ENCODE data around the gene IMPDH2.
A peak's percentile ranks its signal among the peaks of the same experiment; 100 is the strongest.

The IMPDH2 gene

DNA sequence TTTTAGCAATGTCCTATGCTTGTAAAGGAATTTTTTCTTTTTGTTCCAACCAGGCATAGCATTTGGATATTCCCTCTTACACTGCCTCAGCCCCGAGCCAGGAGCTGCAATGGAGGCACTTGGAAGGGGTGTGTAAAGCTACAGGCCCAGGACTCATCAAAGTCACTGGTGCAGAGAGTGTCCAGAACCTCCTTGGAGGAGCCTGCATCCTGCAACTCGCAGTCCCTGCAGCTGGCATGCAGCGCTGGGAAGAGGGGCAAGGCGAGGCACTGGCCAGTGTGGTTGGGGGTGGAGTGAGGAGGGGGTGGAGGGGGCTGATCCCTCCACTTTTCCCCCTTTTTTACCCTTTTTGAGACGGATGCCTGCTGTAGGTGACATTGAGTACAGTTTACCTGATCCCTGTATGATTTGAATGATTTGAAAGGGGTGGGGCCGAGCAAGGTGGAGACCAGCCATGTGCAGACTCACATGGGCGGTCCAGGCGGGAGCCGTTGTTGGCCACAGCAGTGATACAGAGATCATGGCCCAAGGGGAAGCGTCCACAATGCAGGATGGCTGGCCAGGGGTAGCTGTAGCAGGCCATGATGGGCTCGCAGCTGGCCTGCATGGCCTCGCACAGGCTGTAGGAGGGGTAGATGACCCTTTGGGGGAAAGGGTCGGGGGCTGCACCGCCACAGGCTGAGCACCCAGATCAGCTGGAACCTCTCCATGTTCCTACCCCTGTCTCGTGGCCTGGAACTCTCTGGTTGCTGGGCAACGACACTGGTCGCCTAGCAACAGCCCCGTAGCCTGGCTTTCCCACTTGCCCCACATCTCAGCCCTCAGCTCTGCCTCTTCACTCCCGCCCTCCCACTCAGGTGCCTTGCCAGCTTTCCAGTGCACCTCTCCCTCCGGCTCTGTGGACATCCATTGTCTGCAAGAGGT, 31.2 kb downstream of the IMPDH2 start:
- DNase-seq (ENCODE audit: low read depth): no peak
- no peak overlapping the region for H3K4me3 ChIP-seq (ENCODE audit: low read depth, low read length)
- TF ChIP-seq, protein P1, sequence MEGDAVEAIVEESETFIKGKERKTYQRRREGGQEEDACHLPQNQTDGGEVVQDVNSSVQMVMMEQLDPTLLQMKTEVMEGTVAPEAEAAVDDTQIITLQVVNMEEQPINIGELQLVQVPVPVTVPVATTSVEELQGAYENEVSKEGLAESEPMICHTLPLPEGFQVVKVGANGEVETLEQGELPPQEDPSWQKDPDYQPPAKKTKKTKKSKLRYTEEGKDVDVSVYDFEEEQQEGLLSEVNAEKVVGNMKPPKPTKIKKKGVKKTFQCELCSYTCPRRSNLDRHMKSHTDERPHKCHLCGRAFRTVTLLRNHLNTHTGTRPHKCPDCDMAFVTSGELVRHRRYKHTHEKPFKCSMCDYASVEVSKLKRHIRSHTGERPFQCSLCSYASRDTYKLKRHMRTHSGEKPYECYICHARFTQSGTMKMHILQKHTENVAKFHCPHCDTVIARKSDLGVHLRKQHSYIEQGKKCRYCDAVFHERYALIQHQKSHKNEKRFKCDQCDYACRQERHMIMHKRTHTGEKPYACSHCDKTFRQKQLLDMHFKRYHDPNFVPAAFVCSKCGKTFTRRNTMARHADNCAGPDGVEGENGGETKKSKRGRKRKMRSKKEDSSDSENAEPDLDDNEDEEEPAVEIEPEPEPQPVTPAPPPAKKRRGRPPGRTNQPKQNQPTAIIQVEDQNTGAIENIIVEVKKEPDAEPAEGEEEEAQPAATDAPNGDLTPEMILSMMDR (IDR thresholded peaks at IDR 0.05; ENCODE audit: control insufficient read depth, extremely low read depth, insufficient read depth): no peak

DNA sequence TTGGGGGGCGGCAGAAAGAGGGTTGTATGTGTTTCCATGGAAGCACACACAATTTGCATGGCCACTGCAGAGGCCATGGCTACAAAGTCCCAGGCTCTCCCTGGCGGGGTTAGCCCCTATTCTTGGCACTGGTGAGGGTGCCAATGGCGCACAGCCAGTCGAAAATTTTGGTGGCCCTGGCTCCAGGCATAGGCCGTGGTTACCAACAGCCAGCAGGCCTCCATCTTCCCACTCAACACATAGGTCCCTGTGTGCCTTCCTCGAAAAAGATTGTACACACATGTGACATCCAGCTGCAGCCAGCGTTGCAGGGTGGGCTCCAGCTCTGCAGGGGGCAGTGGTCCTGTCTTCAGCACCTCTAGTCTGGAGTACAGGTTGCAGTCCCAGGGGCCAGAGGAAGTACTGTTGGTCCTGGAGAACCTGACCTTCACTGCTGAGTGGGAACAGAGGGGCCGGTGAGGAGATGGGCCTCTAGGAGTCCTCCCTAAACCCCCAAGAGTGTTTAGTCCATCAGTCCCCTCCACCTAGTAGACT, 32.0 kb downstream of the IMPDH2 start:
- H3K4me3 ChIP-seq (ENCODE audit: low read depth, low read length): no peak overlapping the region
- TF ChIP-seq, protein P1 (IDR thresholded peaks at IDR 0.05; ENCODE audit: control insufficient read depth, extremely low read depth, insufficient read depth): no peak
- no peak for DNase-seq (ENCODE audit: low read depth)

DNA sequence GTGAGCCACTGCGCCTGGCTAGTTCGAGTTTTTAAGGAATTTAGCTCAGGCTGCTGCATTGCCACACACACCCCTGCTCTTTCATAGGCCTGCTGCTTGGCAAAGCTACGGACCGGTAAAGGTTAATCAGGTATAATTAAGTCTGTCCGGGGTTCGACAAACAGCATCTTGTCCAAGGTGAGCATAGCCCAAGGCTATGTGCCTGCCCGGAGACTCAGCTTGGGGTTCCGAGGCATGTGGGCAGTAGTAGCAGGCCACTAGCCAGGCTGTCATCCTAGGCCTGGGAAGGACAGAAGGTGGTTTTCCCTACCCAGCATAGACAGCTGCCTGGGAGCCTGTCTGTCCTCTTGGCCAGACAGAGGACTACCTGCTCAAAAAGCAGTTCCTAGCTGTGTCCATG, 32.6 kb downstream of the IMPDH2 start:
- H3K4me3 ChIP-seq (ENCODE audit: low read depth, low read length): no peak overlapping the region
- TF ChIP-seq, protein P1 (IDR thresholded peaks at IDR 0.05; ENCODE audit: control insufficient read depth, extremely low read depth, insufficient read depth): no peak
- no peak for DNase-seq (ENCODE audit: low read depth)

DNA sequence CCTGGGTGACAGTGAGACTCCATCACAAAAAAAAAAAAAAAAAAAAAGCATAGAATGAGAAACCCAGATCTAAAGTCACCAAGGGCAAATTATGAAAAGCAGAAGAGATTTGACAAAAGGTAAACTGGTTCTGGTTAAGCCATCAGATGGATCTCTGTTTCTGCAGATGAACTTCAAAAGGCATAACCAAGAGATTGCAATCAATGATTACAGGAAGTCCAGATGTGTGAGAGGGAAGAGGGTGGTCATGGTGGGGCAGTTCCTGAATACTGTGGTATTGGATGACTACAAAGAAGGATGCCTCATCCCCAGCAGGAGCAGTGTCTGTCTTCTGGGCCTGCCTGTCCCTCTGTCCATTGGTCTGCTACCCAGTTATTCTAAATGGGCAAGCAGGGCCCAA, 35.4 kb downstream of the IMPDH2 start:
- no peak for DNase-seq (ENCODE audit: low read depth)
- TF ChIP-seq, protein P1 (IDR thresholded peaks at IDR 0.05; ENCODE audit: control insufficient read depth, extremely low read depth, insufficient read depth): no peak
- no peak overlapping the region for H3K4me3 ChIP-seq (ENCODE audit: low read depth, low read length)

DNA sequence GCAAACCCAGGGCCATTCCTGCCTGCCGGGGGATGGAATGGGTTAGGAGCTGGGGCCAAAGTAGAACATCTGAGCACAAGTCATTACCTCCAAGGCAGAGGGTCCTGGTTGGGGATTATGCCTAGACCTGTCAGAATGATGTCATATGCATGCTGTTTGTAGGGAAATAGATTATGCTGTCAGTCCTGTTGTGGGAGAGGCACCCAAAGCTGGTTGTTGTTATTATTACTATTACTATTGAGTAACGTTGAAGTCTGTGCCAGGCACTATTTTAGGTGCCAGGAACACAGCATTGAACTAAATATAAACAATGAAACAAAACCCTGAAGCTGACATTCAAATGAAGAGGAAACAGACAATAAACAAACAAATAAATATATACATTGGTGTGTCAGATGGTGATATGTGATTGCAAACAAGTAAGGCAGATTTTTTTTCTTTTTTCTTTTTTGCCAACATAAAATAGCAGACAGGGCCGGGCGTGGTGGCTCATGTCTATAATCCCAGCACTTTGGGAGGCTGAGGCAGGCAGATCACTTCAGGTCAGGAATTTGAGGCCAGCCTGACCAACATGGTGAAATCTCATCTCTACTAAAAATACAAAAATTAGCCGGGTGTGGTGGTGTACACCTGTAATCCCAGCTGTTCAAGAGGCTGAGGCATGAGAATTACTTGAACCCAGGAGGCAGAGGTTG, 37.2 kb downstream of the IMPDH2 start:
- TF ChIP-seq, protein P1 (IDR thresholded peaks at IDR 0.05; ENCODE audit: control insufficient read depth, extremely low read depth, insufficient read depth): no peak
- H3K4me3 ChIP-seq (ENCODE audit: low read depth, low read length): peak overlapping the region; percentile 68
- no peak for DNase-seq (ENCODE audit: low read depth)

DNA sequence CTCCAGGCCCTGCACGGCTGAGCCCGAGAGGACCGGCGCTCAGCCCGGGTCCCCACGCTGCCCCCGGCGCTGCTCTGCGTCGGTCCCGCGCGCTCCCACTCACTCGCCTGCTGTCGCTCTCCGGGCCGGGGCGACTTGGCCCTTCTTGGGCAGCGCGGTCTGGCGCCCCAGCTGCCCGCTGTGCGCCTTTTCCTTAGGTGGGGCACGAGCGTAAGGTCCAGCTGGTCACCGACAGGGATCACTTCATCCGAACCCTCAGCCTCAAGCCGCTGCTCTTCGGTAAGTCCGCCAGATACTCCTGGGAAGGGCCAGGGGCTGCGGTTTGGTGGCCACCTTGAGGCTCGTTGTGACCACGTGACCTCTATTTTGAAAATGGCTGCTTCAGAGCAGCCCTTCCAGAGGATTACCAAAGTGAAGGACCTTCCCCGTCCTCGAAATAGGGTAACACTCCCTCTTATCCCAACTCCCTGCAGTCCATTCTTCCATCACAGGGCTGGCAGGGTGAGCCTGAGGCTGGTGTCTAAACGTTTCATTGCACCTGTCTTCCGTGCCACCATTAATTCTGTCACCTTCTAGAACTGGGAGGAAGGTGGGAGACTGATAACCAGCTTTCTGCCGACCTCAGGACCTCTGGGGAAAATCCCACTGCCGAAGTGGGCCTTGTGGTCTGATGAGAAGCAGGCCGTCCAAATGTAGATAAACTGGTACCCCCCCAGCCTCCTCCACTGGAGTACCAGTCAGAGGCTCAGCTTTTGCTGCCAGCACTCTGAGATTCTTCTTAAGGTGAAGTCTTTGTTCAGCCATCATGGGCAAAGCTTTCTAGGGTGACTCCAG, 38.3 kb downstream of the IMPDH2 start:
- TF ChIP-seq, protein P1 (IDR thresholded peaks at IDR 0.05; ENCODE audit: control insufficient read depth, extremely low read depth, insufficient read depth): no peak
- no peak for DNase-seq (ENCODE audit: low read depth)
- H3K4me3 ChIP-seq (ENCODE audit: low read depth, low read length): peak overlapping the region; percentile 68

Measured in LNCaP clone FGC (cell line).